Small intestine (tissue), 7 donors: ENCODE data around the gene MRAP. TPM values are rescaled to one million over a fixed set of nuclear protein-coding genes. Genes with fewer than 3 reads are reported as not detected.
"Not testable (repeated sequence)": the region's sequence is repeated elsewhere in the genome, so short reads cannot be mapped to it uniquely, and the experiment has no call there.

Experiments
- DNase-seq, 2 donors: peaks; one replicate each; pipeline versions ENCODE4 v3.0.0 to v3.0.0-alpha.2; 2013
- FAIRE-seq: peaks from 2 replicates; lab custom pipeline; 2012; peaks lifted over from hg19 to GRCh38; lab: Jason Lieb, UNC
- H3K27ac ChIP-seq, 3 donors: one replicate each; pipeline ENCODE4 v1.5.1; 2013; ENCODE audit warnings: low read length in 2 of 3, mild to moderate bottlenecking in 2 of 3, control low read depth in 1 of 3, inconsistent platforms in 1 of 3, low read depth in 1 of 3, moderate library complexity in 1 of 3
- H3K27me3 ChIP-seq, 3 donors: one replicate each; pipeline ENCODE4 v1.6.1; 2013; ENCODE audit warnings: low read length in 3 of 3, inconsistent platforms in 1 of 3; ENCODE audit not compliant: control insufficient read depth in 3 of 3, insufficient read depth in 3 of 3
- H3K36me3 ChIP-seq, 3 donors: one replicate each; pipeline ENCODE4 v1.6.1; 2013; ENCODE audit warnings: low read length in 3 of 3, inconsistent platforms in 1 of 3, low read depth in 1 of 3, mild to moderate bottlenecking in 1 of 3, moderate library complexity in 1 of 3; ENCODE audit not compliant: control insufficient read depth in 3 of 3, insufficient read depth in 2 of 3
- H3K4me1 ChIP-seq, 3 donors: one replicate each; pipeline ENCODE4 v1.6.1; 2013; ENCODE audit warnings: low read length in 2 of 3, inconsistent platforms in 1 of 3, low read depth in 1 of 3, mild to moderate bottlenecking in 1 of 3, moderate library complexity in 1 of 3; ENCODE audit not compliant: control insufficient read depth in 3 of 3, insufficient read depth in 2 of 3
- H3K4me3 ChIP-seq, 3 donors: one replicate each; pipeline ENCODE4 v1.5.1; 2013; ENCODE audit warnings: low read length in 3 of 3, control low read depth in 1 of 3, inconsistent platforms in 1 of 3, low read depth in 1 of 3, mild to moderate bottlenecking in 1 of 3, moderate library complexity in 1 of 3
- H3K9me3 ChIP-seq, 2 donors: one replicate each; pipeline ENCODE4 v1.6.1; 2013; ENCODE audit warnings: low read depth in 1 of 2, low read length in 1 of 2; ENCODE audit not compliant: control insufficient read depth in 2 of 2, insufficient read depth in 1 of 2
- WGBS, 3 donors: extraction: QIAGEN DNeasy Blood & Tissue Kit; methylation state at CpG; one replicate each; pipeline ENCODE4 v1.1.7; 2013; 5-methylcytosine and 5-hydroxymethylcytosine counted together
- polyA plus RNA-seq, 4 donors: library from polyadenylated mRNA; stranded (reverse) in 3 of 4; unstranded in 1 of 4; fragments of 200-250 nt in 3 of 4; fragments of 120-200 nt in 1 of 4; gene quantifications; one replicate each; pipeline versions ENCODE4 v1.2.1 to v1.2.3, GENCODE V29; 2013
- donor health status: healthy with polysubstance abuse.
- donor health status: control.
- donor health status: control.
- donor health status: Bipolar disorder and iron deficiency.
- donor health status: healthy.

Gene MRAP
- polyA plus RNA-seq, 4 donors = 0.13 to 8.5 TPM; not detected in 2

- Histone ChIP-seq H3K36me3 (no peaks in the 10 kb centered on the region), H3K4me3 (no peak overlapping the region), H3K9me3 (no peaks in the 10 kb centered on the region), H3K27ac (no peak overlapping the region), H3K4me1 (peaks cover 0 to 3% (median 0%) of the 10 kb centered on the region in 3 donors), H3K27me3 (no peaks in the 10 kb centered on the region)
- DNase-seq (no peak), FAIRE-seq (no peak)
- 85 to 93% (median 92%) methylated on average over 2 of the region's 2 CpGs for WGBS, 3 donors
Measured at GRCh38 chr21:32260130-32260529, 38.5 kb upstream of the MRAP start.

GRCh38 chr21:32261929-32262328 is 36.7 kb upstream of the MRAP start:
- 94 to 95% (median 94%) methylated on average over 5 of the region's 5 CpGs for WGBS, 3 donors
- no peak for DNase-seq
- Histone ChIP-seq H3K4me3 (no peak overlapping the region), H3K27me3 (no peaks in the 10 kb centered on the region), H3K9me3 (no peaks in the 10 kb centered on the region), H3K4me1 (peaks cover 0 to 3% (median 0%) of the 10 kb centered on the region in 3 donors), H3K27ac (no peak overlapping the region), H3K36me3 (peaks cover 0 to 4% (median under 1%) of the 10 kb centered on the region in 3 donors)
- no peak for FAIRE-seq

- not testable (repeated sequence) for H3K27ac ChIP-seq, H3K4me1 ChIP-seq, H3K27me3 ChIP-seq, DNase-seq, H3K9me3 ChIP-seq, FAIRE-seq, H3K4me3 ChIP-seq
- 91 to 96% (median 95%) methylated on average over 15 to 23 of the region's 23 CpGs for WGBS, 3 donors
- H3K36me3 ChIP-seq = peaks cover 0 to 13% (median 2%) of the 10 kb centered on the region in 3 donors
Measured at GRCh38 chr21:32265321-32265720, 33.3 kb upstream of the MRAP start.

GRCh38 chr21:32270748-32271147 is 27.9 kb upstream of the MRAP start:
- FAIRE-seq (no peak), DNase-seq (no peak)
- Histone ChIP-seq H3K4me3 (no peak overlapping the region), H3K4me1 (no peaks in the 10 kb centered on the region), H3K36me3 (peaks cover 0 to 16% (median 2%) of the 10 kb centered on the region in 3 donors), H3K27ac (no peak overlapping the region), H3K27me3 (no peaks in the 10 kb centered on the region), H3K9me3 (no peaks in the 10 kb centered on the region)
- WGBS, 3 donors = 86 to 95% (median 92%) methylated on average over 4 of the region's 4 CpGs

- H3K4me3 ChIP-seq = no peak overlapping the region
- DNase-seq (no peak), FAIRE-seq (no peak)
- H3K36me3 ChIP-seq = peaks cover 0 to 2% (median 0%) of the 10 kb centered on the region in 3 donors
- H3K27ac ChIP-seq = no peak overlapping the region
- no peaks in the 10 kb centered on the region for H3K9me3 ChIP-seq
- no peaks in the 10 kb centered on the region for H3K27me3 ChIP-seq
- H3K4me1 ChIP-seq = peaks cover 0 to 5% (median 2%) of the 10 kb centered on the region in 3 donors
- WGBS, 3 donors = 91 to 93% (median 93%) methylated on average over 4 of the region's 4 CpGs
Measured at GRCh38 chr21:32276671-32277070, 22.0 kb upstream of the MRAP start.

GRCh38 chr21:32278103-32278502 is 20.6 kb upstream of the MRAP start:
- Histone ChIP-seq H3K4me1 (peaks cover 0 to 5% (median 2%) of the 10 kb centered on the region in 3 donors), H3K27me3 (no peaks in the 10 kb centered on the region), H3K9me3 (no peaks in the 10 kb centered on the region), H3K36me3 (peaks cover 0 to 2% (median 0%) of the 10 kb centered on the region in 3 donors), H3K27ac (no peak overlapping the region), H3K4me3 (peak overlapping the region; percentile 61 to 91 (median 81))
- 3 to 8% (median 3%) methylated on average over 9 of the region's 9 CpGs for WGBS, 3 donors
- no peak for FAIRE-seq
- DNase-seq = peak in 1 of 2 donors; percentile 14

- no peak for FAIRE-seq
- Histone ChIP-seq H3K9me3 (no peaks in the 10 kb centered on the region), H3K27me3 (no peaks in the 10 kb centered on the region), H3K4me3 (peak within 1 kb of the TSS; percentile 61 to 91 (median 81)), H3K4me1 (peaks cover 0 to 5% (median 2%) of the 10 kb centered on the region in 3 donors), H3K36me3 (peaks cover 0 to 3% (median 0%) of the 10 kb centered on the region in 3 donors), H3K27ac (peak within 1 kb of the TSS; percentile 6 to 64 (median 18))
- peak; percentile 96 to 98 for DNase-seq
- 0% methylated on average over 53 to 69 of the region's 69 CpGs for WGBS, 3 donors
Measured at GRCh38 chr21:32278518-32279376, 19.9 kb upstream of the MRAP start, which contains the start of gene MIS18A. TSS of gene MIS18A (minus strand) at chr21:32279049. CDS start at chr21:32279014, 35 bp downstream.

- FAIRE-seq (no peak), DNase-seq (no peak)
- peaks cover 0 to 2% (median 0%) of the 10 kb centered on the region in 3 donors for H3K36me3 ChIP-seq
- 1 to 9% (median 5%) methylated on average over 10 of the region's 10 CpGs for WGBS, 3 donors
- H3K9me3 ChIP-seq = no peaks in the 10 kb centered on the region
- no peaks in the 10 kb centered on the region for H3K27me3 ChIP-seq
- peak overlapping the region in 2 of 3 donors; percentile 9 to 64 for H3K27ac ChIP-seq
- peaks cover 0 to 5% (median 2%) of the 10 kb centered on the region in 3 donors for H3K4me1 ChIP-seq
- H3K4me3 ChIP-seq = peak overlapping the region; percentile 45 to 91 (median 61)
Measured at GRCh38 chr21:32279377-32279680, 19.3 kb upstream of the MRAP start.
